GM21717 (cell line): ENCODE measurements around the gene SLC25A36.
"Not testable (repeated sequence)": the region's sequence is repeated elsewhere in the genome, so short reads cannot be mapped to it uniquely, and the experiment has no call there.

Experiments
- ATAC-seq: cut with Tn5 transposase; IDR thresholded peaks from one replicate; pipeline ENCODE4 v1.9.1; 2021; ENCODE audit warnings: mild to moderate bottlenecking, moderate library complexity; ENCODE audit not compliant: unreplicated experiment

Gene SLC25A36

DNA sequence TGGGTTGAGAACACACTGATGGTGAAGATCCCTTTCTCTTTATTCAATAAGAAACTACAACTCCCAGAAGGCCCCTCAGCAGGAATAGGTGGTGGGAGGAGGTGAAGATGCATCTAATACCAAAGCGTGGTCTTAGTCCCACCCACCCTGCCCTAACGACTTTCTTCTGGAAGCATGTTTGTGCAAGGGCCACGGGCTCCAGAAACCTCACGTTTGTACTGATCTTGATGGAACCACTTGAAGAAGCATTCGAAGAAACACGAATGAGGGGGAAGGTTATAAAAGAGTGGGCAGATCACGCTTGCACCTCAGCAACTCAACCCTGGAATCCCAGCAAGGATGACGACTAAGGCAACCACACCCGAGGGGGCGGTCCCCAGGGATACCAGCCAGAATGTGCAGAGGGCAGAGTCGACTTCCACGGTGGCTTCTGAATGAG lies 10.6 kb upstream of the SLC25A36 start:
- no peak for ATAC-seq

DNA sequence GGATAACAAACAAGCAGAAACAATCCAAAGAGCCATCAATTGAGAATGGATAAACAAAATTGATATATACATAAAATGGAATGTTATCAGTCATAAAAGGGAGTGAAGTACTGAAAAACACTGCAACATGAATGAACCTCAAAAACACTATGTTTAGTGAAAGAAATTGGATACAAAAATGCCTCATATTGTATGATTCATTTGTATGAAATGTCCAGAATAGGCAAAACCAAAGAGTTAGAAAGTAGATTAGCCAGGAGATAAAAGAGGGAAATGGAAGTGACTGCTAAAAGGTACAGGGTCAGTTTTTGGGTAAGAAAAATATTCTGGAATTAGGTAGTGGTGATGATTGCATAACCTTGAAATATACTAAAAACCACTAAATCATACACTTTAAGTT lies 9.8 kb upstream of the SLC25A36 start:
- no peak for ATAC-seq

DNA sequence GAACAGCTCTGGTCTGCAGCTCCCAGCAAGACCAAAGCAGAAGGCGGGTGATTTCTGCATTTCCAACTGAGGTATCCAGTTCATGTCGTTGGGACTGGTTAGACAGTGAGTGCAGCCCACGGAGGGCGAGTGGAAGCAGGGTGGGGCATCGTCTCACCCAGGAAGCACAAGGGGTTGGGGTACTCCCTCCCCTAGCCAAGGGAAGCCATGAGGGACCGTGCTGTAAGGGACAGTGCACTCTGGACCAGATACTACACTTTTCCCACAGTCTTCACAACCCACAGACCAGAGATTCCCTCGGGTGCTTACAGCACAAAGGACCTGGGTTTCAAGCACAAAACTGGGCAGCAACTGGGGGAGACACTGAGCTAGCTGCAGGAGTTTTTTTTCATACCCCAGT lies 8.5 kb upstream of the SLC25A36 start:
- ATAC-seq: no peak

DNA sequence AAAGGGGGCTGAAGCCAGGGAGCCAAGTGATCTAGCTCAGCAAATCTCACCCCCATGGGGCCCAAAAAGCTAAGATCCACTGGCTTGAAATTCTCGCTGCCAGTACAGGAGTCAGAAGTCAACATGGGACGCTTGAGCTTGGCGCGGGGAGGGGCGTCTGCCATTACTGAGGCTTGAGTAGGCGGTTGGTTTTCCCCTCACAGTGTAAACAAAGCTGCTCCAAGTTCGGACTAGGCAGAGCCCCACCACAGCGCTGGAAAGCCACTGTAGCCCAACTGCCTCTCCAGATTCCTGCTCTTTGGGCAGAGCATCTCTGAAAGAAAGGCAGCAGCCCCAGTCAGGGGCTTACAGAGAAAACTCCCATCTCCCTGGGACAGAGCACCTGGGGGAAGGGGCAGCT lies 8.1 kb upstream of the SLC25A36 start:
- ATAC-seq: no peak

DNA sequence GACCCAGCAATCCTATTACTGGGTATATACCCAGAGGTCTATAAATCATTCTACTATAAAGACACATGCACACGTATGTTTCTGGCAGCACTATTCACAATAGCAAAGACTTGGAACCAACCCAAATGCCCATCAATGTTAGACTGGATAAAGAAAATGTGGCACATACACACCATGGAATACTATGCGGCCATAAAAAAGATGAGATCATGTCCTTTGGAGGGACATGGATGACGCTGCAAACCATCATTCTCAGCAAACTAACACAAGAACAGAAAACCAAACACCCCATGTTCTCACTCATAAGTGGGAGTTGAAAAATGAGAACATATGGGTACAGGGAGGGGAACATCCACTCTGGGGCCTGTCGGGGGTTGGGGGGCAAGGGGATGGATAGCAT lies 2.3 kb upstream of the SLC25A36 start:
- ATAC-seq: not testable (repeated sequence)

DNA sequence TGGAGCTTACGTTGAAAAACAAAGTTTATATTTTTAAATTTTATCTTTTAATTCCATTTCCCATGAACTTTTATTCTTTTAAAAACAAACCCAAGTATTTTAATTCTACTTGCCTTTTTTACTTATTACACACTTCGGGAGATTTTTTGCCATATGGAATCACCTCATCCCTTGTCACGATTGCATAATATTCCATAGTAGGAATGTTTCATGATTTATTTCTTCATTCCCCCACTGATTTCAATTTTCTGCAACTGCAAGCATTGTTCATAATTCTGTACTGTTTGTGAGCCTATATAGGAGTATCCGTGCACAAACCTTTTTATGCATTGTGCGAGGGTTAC lies 574 bp upstream of the SLC25A36 start:
- ATAC-seq: no peak

DNA sequence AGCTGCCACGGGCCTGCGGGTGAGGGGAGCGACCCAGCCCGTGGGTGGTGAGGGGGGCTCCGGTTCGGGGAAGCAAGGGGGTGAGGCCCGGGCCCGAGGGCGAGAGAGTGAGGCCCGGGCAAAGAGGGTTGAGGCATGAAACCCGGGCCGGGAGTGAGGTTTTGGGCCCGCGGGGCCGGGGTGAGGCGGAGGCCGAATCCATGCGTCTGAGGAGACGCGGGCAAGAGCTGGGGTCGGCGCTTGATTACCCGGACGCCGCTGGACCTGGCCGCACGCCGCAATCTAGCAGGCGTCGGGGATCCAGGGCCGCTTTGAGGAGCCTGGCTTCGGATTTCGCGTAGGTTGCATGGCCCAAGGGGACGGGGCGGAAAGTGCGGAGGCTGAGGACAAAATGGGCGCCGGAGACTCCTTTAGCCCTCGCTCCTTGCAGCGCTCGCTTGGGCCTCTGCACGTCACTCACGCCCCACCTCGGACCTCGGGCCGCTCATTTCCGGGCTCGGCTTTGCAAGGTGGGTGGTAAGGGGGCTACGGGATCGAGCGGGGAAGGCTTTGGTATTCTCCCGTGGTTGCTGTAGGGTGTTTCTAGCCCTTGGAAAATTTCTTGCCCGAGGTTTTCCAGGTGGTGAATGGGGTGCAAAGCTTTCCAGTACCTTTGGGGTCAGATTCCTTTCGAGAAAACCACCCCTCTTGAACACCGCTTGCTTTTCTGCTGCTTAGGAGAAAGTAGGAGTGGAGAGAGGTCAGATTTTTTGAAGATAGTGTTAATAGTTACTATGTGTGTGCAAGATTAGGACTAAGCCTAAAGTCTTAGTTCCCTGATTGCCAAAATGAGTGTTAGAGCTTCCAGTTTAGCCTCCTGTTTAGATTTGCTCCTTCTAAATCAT lies 827 bp downstream of the SLC25A36 start:
- peak; percentile 54 for ATAC-seq

DNA sequence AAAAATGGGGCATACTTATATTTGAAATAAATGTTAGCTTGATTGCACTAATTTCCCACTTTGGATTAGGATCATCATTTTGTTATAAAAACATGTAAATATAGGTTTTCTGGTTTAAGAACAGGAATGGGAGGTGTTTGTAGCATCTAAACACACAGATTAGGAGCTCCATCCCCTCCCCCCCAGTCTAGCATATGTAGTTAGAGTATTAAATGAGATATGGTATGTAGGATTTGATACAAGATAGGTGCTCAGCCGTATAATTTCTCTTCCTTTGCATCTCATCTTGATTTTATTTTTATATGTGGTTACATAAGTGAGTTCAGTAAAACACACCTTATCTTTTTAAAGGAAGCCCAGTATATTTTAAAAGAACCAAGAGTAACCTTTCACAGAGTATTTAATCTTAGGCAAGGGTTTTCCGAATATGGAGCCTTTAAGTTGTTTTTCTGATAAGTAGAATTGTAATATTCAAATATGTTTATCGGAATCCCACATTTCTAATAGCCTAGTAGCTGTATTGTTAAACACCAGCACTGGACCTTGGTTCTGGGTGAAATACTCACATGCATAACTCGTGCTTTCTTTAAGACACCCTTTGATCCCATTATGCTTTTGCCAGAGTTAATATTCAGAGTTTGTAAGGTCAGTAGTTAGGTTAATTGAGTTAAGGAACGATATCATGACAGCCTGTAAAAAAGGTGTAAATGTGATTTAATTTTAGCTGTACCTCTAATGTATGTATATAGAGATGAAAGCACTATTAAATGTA lies 2.3 kb downstream of the SLC25A36 start:
- no peak for ATAC-seq

DNA sequence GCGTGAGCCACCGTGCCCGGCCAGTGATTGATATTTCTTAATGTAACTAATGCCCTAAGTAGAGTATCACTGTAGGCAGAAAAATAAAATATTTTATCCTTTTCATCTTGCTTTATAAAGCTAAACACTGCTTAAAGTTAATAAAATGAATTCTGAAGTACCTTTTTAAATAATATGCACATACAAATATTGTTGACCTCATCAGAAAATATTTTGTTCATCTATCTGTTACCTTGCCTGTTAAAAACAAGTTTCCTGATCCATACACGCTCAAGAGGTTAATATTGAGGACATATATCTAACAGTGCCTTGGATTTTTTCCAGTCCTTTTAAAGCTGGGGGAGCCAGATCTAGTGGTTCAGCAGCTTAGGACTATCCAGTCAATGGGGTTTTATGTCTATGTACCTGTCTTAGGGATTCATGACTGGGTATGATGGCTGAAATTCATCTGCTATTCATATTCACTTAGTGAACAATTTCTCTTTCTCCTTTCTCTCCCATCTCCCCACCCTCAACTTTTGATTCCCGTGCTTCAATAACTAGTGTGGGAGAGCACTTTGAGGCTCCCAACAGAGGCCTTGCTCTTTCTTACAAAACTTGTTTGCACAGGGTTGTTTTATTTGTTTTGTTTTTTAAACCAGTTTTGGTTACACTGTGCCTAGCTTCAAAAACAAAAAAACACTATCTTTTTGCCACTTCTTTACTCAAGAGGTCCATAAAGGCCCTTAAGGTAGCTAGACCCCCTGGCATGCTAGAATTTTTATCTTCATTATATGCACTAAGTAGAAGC lies 7.0 kb downstream of the SLC25A36 start:
- no peak for ATAC-seq

DNA sequence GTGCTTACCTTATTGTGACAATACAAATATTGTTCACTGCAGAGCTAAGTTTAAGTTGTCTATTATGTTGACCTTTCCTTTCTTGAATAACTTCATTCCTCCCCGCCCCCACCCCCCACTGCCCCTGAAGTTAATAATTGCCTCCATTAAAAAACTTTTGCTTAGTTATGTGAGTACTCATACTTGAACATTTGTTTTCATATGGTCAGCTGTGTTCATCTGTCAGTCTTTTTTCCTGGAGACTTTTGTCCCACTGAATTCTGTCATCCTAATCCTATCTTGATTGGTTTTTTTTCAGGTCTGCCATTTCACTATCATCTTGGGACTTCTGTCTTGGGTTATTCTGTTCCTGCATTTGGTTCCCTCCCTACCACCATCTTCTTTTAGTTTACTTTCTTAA lies 8.5 kb downstream of the SLC25A36 start:
- no peak for ATAC-seq

DNA sequence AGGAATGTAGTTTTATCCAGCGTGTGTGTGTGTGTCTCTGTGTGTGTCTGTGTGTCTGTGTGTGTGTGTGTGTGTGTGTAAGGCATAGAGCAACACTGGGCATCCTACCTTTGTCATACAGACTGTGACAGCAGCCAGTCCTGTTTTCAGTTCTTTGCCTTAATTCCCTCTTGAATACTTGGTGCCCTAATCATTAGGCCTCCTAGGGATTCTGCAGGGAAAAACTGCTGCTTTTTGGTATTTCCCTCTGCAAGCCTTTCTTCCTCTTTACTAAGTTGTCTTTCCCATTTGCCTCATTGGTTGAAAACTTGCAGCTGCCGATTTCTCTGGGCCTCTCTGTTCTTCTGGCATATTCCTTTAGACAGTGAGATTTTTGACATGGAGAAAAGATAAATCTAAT lies 9.2 kb downstream of the SLC25A36 start:
- ATAC-seq: no peak

DNA sequence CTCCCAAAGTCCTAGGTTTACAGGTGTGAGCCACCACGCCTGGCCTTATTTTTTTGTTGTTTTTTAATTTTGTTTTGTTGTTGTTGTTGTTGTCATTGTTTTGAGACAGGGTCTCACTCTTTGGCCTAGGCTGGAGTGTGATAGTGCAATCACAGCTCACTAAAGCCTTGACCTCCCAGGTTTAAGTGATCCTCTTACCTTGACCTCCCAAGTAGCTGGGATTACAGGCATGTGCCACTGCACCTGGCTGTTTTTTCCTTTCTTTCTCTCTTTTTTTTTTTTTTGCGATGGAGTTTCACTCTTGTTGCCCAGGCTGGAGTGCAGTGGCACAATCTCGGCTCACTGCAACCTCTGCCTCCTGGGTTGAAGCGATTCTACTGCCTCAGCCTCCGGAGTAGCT lies 10.1 kb downstream of the SLC25A36 start:
- not testable (repeated sequence) for ATAC-seq

DNA sequence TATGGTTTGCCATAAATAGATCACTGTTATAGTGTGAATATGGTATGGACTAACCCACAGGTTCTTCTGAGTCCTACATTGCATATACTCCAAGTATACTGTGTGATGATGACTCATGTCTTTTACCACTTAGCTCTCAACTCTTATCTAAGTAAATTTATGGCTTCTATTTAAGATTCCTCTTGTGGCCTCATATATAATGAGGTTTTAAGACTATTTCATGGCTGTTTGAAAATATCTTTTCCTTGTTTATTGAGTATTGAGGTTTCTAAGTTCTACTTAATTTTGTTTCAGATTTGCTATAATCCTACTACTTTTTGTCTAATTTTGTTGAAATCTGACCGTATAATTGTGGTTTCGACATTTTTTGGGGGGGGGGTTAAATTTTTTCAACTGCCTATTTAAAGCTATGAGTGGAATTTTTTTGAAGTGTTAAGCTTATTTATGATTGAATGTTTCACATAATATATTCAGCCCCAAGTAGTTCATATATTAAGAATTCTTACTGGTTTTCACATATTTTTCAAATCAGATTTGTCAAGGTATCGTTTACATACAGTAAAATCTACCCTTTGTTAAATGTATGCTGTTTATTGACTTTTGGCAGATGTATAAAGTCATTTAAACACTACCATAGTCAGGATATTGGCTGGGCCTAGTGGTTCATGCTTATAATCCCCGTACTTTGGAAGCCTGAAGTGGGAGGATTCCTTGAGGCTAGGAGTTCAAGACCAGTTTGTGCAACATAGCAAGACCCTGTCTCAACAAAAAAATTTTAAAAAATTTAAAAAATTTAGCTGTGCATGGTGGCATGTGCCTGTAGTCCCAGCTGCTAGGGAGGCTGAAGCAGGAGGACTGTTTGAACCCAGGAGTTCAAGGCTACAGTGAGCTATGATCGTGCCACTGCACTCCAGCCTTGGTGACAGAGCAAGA lies 11.7 kb downstream of the SLC25A36 start:
- no peak for ATAC-seq

DNA sequence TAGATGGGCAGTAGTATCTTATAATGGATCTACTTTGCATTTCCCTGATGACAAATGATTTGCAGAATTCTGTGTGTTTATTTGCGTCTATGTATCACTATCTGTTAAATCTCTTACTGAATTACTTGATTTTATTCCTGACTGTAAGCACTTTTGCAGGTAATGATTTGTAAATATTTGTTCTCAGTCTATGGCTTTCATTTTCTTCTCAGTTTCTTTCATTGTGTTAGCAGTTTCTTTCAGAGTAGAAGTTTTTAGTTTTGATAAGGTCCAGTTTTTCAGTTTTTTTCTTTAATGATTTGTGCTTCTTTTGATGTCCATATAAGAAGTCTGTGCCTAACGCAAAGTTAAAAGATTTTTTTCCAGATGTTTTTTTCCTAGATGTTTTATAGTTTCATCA lies 12.9 kb downstream of the SLC25A36 start:
- ATAC-seq: no peak

DNA sequence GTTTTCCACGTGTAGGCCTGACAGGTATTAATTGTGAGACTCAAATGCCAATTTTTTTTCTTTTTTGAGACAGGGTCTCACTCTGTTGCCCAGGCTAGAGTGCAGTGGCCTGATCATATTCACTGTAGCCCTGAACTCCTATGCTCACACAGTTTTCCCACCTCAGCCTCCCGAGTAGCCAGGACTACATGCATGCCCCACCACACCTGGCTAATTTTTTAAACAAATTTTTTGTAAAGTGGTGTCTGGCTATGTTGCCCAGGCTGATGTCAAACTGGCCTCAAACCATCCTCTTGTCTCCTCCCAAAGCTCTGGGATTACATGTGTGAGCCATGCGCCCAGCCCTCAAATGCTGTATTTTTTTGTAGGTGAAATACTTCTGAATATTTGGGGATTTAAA lies 14.0 kb downstream of the SLC25A36 start:
- no peak for ATAC-seq

DNA sequence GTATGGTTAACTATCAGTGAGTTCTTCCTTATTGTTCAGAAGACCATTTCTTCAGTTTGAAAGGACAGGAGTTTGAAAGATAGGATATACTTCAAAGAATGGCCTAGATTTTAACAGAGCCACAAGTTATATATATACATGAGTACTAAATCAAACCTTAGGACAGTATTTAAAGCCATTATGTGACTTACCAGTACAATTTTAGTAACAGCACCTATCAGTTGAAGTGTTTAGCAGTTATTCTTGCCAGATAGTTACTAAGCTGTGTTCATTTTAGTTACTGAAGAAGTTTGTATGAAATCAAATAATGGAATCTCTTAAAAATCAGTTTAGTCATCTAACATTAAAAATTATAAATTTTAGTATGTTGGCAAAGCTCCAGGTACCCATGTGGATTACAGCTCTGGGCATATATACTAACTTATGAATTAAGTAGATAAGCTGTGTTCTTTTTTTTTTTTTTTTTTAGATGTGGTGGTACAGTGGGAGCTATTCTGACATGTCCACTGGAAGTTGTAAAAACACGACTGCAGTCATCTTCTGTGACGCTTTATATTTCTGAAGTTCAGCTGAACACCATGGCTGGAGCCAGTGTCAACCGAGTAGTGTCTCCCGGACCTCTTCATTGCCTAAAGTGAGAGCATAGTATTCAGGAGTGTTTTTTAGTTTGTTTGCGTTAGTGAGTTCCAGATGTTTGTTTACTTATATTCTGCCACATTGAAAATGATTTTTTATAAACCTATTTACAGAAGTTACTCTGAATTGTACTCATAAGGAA lies 14.6 kb downstream of the SLC25A36 start:
- no peak for ATAC-seq

DNA sequence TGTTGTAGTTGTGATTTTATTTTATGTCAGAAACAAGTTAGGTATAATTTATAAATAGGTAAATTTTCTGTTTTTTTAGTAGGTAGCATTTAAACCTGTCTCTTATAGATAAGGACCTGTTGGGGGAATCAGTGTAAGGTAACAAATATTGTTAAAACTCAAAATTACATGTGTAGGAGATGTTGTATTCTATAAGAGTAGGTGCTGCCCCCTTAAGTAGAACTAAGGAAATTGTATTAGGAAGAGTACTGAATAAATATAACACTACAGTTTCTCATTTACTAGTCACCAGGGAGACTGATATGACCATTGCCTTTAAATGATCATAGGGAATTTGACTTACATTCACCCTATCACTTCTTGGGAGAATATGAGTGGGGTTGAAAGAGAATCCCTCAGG lies 31.2 kb downstream of the SLC25A36 start:
- ATAC-seq: no peak

DNA sequence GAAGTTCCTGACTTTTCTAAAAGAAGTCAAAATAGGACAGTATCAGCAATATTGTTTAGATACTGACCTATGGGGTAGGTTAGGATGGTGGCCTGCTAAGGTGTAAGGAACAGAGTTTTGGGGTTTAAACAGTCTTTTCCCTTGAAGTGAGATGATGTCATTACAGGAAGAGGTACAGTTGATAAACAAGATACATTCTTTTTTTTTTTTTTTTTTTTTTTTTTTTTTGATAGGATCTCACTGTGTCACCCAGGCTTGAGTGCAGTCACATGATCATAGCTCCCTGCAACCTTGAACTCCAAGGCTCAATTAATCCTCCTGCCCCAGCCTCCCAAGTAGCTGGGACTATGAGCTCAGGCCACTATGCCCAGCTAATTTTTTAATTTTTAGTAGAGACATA lies 33.3 kb downstream of the SLC25A36 start:
- ATAC-seq: no peak

DNA sequence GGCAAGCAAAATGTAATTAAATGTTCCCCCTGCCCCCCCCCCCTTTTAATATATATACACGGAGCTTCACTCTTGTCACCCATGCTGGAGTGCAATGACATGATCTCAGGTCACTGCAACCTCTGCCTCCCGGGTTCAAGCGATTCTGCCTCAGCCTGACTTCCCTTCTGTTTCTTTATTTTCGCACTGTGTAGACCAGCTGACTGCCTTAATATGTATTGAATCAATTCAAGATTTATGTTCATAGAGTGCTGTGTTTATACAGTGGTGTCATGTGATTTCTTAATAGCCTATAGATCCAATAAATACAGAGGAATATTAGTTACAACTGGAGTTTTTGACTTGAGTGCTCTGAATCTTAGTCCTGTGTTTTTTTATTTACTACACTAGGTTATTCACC lies 39.0 kb downstream of the SLC25A36 start:
- no peak for ATAC-seq

DNA sequence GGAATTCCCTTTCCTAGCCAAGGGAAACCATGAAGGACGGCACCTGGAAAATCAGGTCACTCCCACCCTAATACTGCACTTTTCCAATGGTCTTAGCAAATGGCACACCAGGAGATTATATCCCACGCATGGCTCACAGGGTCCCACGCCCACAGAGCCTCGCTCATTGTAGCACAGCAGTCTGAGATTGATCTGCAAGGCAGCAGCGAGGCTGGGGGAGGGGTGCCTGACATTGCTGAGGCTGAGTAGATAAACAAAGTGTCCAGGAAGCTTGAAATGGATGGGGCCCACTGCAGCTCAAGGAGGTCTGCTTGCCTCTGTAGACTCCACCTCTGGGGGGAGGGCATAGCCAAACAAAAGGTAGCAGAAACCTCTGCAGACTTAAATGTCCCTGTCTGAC lies 46.2 kb downstream of the SLC25A36 start:
- ATAC-seq: not testable (repeated sequence)
